H1 (cell line): ENCODE data around the gene RETREG3. TPM values are rescaled to one million over a fixed set of nuclear protein-coding genes. Genes with fewer than 3 reads are reported as not detected.
A peak's percentile ranks its signal among the peaks of the same experiment; 100 is the strongest.

Experiments used
- CTCF ChIA-PET: fragments of 300-600 bp; sonication (Branson Sonifier 250); formaldehyde crosslinking; loops from one replicate; lab custom pipeline; 2021; ENCODE audit not compliant: partially characterized antibody; lab: Charles Lee
- POLR2A ChIA-PET: fragments of 300-600 bp; sonication (Branson Sonifier 250); formaldehyde crosslinking; loops from one replicate; lab custom pipeline; 2021; ENCODE audit warnings: inconsistent platforms; ENCODE audit not compliant: partially characterized antibody; lab: Charles Lee
- DNase-seq, 2 experiments: peaks; one replicate each; pipeline versions ENCODE4 v3.0.0 to v3.0.0-alpha.2; 2010 to 2022; ENCODE audit warnings: low spot score in 2 of 2, low read depth in 1 of 2, mixed read lengths in 1 of 2
- FAIRE-seq: peaks from 2 replicates; lab custom pipeline; 2011; peaks lifted over from hg19 to GRCh38; lab: Jason Lieb, UNC
- H2AFZ ChIP-seq: 2 replicates; pipeline ENCODE4 v1.8.1; 2012; ENCODE audit warnings: low read length, inconsistent platforms
- H2AK5ac ChIP-seq: 2 replicates; pipeline ENCODE4 v1.6.1; 2013; ENCODE audit warnings: low read depth, low read length
- H2BK120ac ChIP-seq: replicated peaks from 2 replicates; pipeline ENCODE3; 2013; ENCODE audit warnings: low read depth, low read length, inconsistent platforms
- H2BK12ac ChIP-seq: 2 replicates; pipeline ENCODE4 v1.6.1; 2013; ENCODE audit warnings: low read depth, low read length
- H2BK15ac ChIP-seq: 2 replicates; pipeline ENCODE4 v1.6.1; 2013; ENCODE audit warnings: low read length
- H2BK20ac ChIP-seq: 2 replicates; pipeline ENCODE4 v1.6.1; 2013; ENCODE audit warnings: low read length
- H2BK5ac ChIP-seq: 2 replicates; pipeline ENCODE4 v1.6.1; 2013; ENCODE audit warnings: low read depth, low read length
- H3K14ac ChIP-seq: 2 replicates; pipeline ENCODE4 v1.6.1; 2013; ENCODE audit warnings: inconsistent platforms; ENCODE audit not compliant: insufficient read length
- H3K18ac ChIP-seq: 2 replicates; pipeline ENCODE4 v1.6.1; 2013; ENCODE audit warnings: low read length; ENCODE audit errors: extremely low read depth
- H3K23ac ChIP-seq: 2 replicates; pipeline ENCODE4 v1.6.1; 2013; ENCODE audit warnings: inconsistent platforms; ENCODE audit not compliant: insufficient read length
- H3K23me2 ChIP-seq: 2 replicates; pipeline ENCODE4 v1.6.1; 2013; ENCODE audit warnings: low read depth, low read length
- H3K27ac ChIP-seq: 2 replicates; pipeline ENCODE4 v1.6.1; 2011; ENCODE audit warnings: low read depth, low read length, inconsistent platforms
- H3K27me3 ChIP-seq, 4 experiments: replicated peaks in 1 of 4; 1 replicate in 1 of 4; 2 replicates in 3 of 4; pipeline versions ENCODE4 v1.6.1 to v1.8.1; 2011 to 2013; ENCODE audit warnings: low read length in 3 of 4, mild to moderate bottlenecking in 3 of 4, inconsistent platforms in 2 of 4, mixed read lengths in 2 of 4, moderate library complexity in 1 of 4; ENCODE audit not compliant: control insufficient read depth in 3 of 4, insufficient read depth in 3 of 4; ENCODE audit errors: extremely low read depth in 1 of 4
- H3K36me3 ChIP-seq, 4 experiments: 2 replicates each; pipeline versions ENCODE4 v1.6.1 to v1.8.1; 2011 to 2013; ENCODE audit warnings: mild to moderate bottlenecking in 4 of 4, low read length in 3 of 4, moderate library complexity in 2 of 4, control low read depth in 1 of 4, inconsistent platforms in 1 of 4; ENCODE audit not compliant: insufficient read depth in 4 of 4, control insufficient read depth in 2 of 4
- H3K4ac ChIP-seq: replicated peaks from 2 replicates; pipeline ENCODE3; 2013; ENCODE audit warnings: low read length, low read depth, mixed read lengths, inconsistent platforms; ENCODE audit not compliant: insufficient read length
- H3K4me1 ChIP-seq, 4 experiments: replicated peaks in 1 of 4; 1 replicate in 1 of 4; 2 replicates in 3 of 4; pipeline versions ENCODE4 v1.6.1 to v1.8.1; 2011 to 2013; ENCODE audit warnings: low read length in 3 of 4, inconsistent platforms in 2 of 4, mixed read lengths in 1 of 4; ENCODE audit not compliant: insufficient read depth in 4 of 4, control insufficient read depth in 3 of 4
- H3K4me2 ChIP-seq, 2 experiments: 2 replicates each; pipeline versions ENCODE4 v1.6.1 to v1.8.1; 2011 to 2013; ENCODE audit warnings: low read depth in 2 of 2, low read length in 2 of 2, control low read depth in 1 of 2, inconsistent platforms in 1 of 2, mild to moderate bottlenecking in 1 of 2; ENCODE audit not compliant: insufficient read depth in 1 of 2
- H3K4me3 ChIP-seq, 4 experiments: fragments of 200-600, 300-600 bp in 1 of 4; sonication (generic), shearing (Covaris generic), sonication (Bioruptor Twin) in 1 of 4; 2 replicates each; pipeline versions ENCODE4 v1.5.1 to v1.8.1; 2011 to 2016; ENCODE audit warnings: low read length in 4 of 4, low read depth in 3 of 4, control low read depth in 2 of 4, inconsistent platforms in 2 of 4, mild to moderate bottlenecking in 2 of 4, mixed read lengths in 1 of 4, moderate library complexity in 1 of 4; ENCODE audit not compliant: insufficient read depth in 2 of 4; ENCODE audit errors: extremely low read depth in 1 of 4
- H3K56ac ChIP-seq: replicated peaks from 2 replicates; pipeline ENCODE3; 2013; ENCODE audit warnings: low read depth, mild to moderate bottlenecking, mixed read lengths, low read length, inconsistent platforms; ENCODE audit not compliant: insufficient read length
- H3K79me1 ChIP-seq: 2 replicates; pipeline ENCODE4 v1.6.1; 2013; ENCODE audit warnings: low read depth, low read length, control low read depth
- H3K79me2 ChIP-seq, 2 experiments: 2 replicates each; pipeline versions ENCODE4 v1.6.1 to v1.8.1; 2012 to 2013; ENCODE audit warnings: low read length in 2 of 2, mild to moderate bottlenecking in 2 of 2, inconsistent platforms in 1 of 2; ENCODE audit not compliant: insufficient read depth in 2 of 2, control insufficient read depth in 1 of 2
- H3K9ac ChIP-seq, 4 experiments: replicated peaks in 1 of 4; 1 replicate in 1 of 4; 2 replicates in 3 of 4; pipeline versions ENCODE4 v1.6.1 to v1.8.1; 2011 to 2013; ENCODE audit warnings: low read depth in 3 of 4, low read length in 3 of 4, control low read depth in 2 of 4, mild to moderate bottlenecking in 2 of 4, moderate library complexity in 2 of 4, inconsistent platforms in 1 of 4; ENCODE audit errors: extremely low read depth in 1 of 4
- H3K9me3 ChIP-seq, 2 experiments: 2 replicates each; pipeline versions ENCODE4 v1.6.1 to v1.8.1; 2012 to 2013; ENCODE audit warnings: mild to moderate bottlenecking in 2 of 2, moderate library complexity in 2 of 2, control low read depth in 1 of 2, inconsistent platforms in 1 of 2, low read depth in 1 of 2, low read length in 1 of 2, mixed read lengths in 1 of 2; ENCODE audit not compliant: insufficient read depth in 2 of 2
- H4K20me1 ChIP-seq, 2 experiments: replicated peaks in 1 of 2; 2 replicates each; pipeline versions ENCODE3 to v1.8.1; 2011 to 2013; ENCODE audit warnings: inconsistent platforms in 2 of 2, low read length in 2 of 2, mild to moderate bottlenecking in 1 of 2; ENCODE audit not compliant: insufficient read depth in 2 of 2, control insufficient read depth in 1 of 2
- H4K5ac ChIP-seq: 2 replicates; pipeline ENCODE4 v1.6.1; 2013; ENCODE audit warnings: low read length, low read depth, mixed read lengths, inconsistent platforms; ENCODE audit not compliant: insufficient read length
- H4K8ac ChIP-seq: 2 replicates; pipeline ENCODE4 v1.8.0; 2013; ENCODE audit warnings: mild to moderate bottlenecking, moderate library complexity, low read length, inconsistent platforms; ENCODE audit not compliant: insufficient read depth; ENCODE audit errors: extremely low read depth
- H4K91ac ChIP-seq: replicated peaks from 2 replicates; pipeline ENCODE3; 2013; ENCODE audit warnings: low read length, mixed read lengths, inconsistent platforms; ENCODE audit not compliant: insufficient read length
- CBX5 ChIP-seq: fragments of 300-800, 300-1000 bp; sonication (generic); IDR thresholded peaks from 2 replicates; pipeline ENCODE4 v1.7.1; 2016; ENCODE audit warnings: antibody characterized with exemption, low read length, low read depth
- HDAC2 ChIP-seq, 2 experiments: fragments of 300-600 bp in 1 of 2; sonication (generic) in 1 of 2; IDR thresholded peaks; 2 replicates each; pipeline ENCODE4 v1.6.1; 2011 to 2012; ENCODE audit warnings: low read depth in 2 of 2, low read length in 2 of 2, mild to moderate bottlenecking in 2 of 2, moderate library complexity in 2 of 2, borderline replicate concordance in 1 of 2, inconsistent platforms in 1 of 2
- KDM4A ChIP-seq: IDR thresholded peaks from one replicate; pipeline ENCODE4 v1.7.1; 2012; ENCODE audit warnings: low read depth, mild to moderate bottlenecking, moderate library complexity, low read length, inconsistent platforms; ENCODE audit not compliant: severe bottlenecking
- KDM5A ChIP-seq: fragments of 200-600 bp; IDR thresholded peaks from 2 replicates; pipeline ENCODE4 v1.7.1; 2012; ENCODE audit warnings: mild to moderate bottlenecking, low read length, inconsistent platforms, mixed read lengths
- MAFK ChIP-seq: IDR thresholded peaks from 2 replicates; pipeline ENCODE4 v1.6.1; 2012; ENCODE audit warnings: low read depth, mild to moderate bottlenecking, improper control_type of control experiment, low read length
- RFX5 ChIP-seq: IDR thresholded peaks from 2 replicates; pipeline ENCODE4 v1.6.1; 2011; ENCODE audit warnings: low read depth, low read length, improper control_type of control experiment, borderline replicate concordance
- SAP30 ChIP-seq: fragments of 300-600 bp; sonication (generic); IDR thresholded peaks from 2 replicates; pipeline ENCODE4 v1.7.1; 2012; ENCODE audit warnings: low read length, moderate library complexity, mild to moderate bottlenecking, inconsistent platforms; ENCODE audit not compliant: insufficient read depth, insufficient replicate concordance
- SIRT6 ChIP-seq: IDR thresholded peaks from one replicate; pipeline ENCODE4 v1.7.1; 2012; ENCODE audit warnings: low read length, inconsistent platforms
- SRF ChIP-seq: IDR thresholded peaks from 2 replicates; pipeline ENCODE4 v1.6.1; 2011; ENCODE audit warnings: mild to moderate bottlenecking, low read depth, low read length, moderate library complexity
- SUZ12 ChIP-seq: fragments of 200-600 bp; sonication (generic); IDR thresholded peaks from 2 replicates; pipeline ENCODE4 v1.6.1; 2012; ENCODE audit warnings: mild to moderate bottlenecking, inconsistent platforms, low read length, moderate library complexity, mixed read lengths
- TAF1 ChIP-seq: IDR thresholded peaks from 2 replicates; pipeline ENCODE4 v1.6.1; 2011; ENCODE audit warnings: mild to moderate bottlenecking, low read depth, low read length
- TBP ChIP-seq: IDR thresholded peaks from 2 replicates; pipeline ENCODE4 v1.6.1; 2011; ENCODE audit warnings: low read depth, low read length, improper control_type of control experiment
- ZNF274 ChIP-seq: IDR thresholded peaks from 2 replicates; pipeline ENCODE4 v1.7.0; 2012; ENCODE audit warnings: low read length, borderline replicate concordance; ENCODE audit errors: extremely low read depth
- WGBS, 2 experiments: shearing (Covaris generic) in 1 of 2; methylation state at CpG; one replicate each; pipeline versions ENCODE4 v1.1.6 to v1.1.7; 2013 to 2015; ENCODE audit warnings: low lambda C conversion rate in 2 of 2, mixed read lengths in 2 of 2, inconsistent platforms in 1 of 2, low coverage in 1 of 2, missing lambda C conversion rate in 1 of 2; ENCODE audit not compliant: insufficient replicate concordance in 2 of 2, insufficient coverage in 1 of 2, insufficient read length in 1 of 2; ENCODE audit errors: extremely low coverage in 1 of 2, missing lambda C conversion rate in 1 of 2; 5-methylcytosine and 5-hydroxymethylcytosine counted together
- polyA plus RNA-seq, 7 experiments: library from polyadenylated mRNA; depleted of rRNA in 3 of 7; stranded (reverse) in 5 of 7; unstranded in 2 of 7; fragments of >200 nt in 5 of 7; fragments of 200-250 nt in 2 of 7; gene quantifications; 1 replicate in 5 of 7; 2 replicates in 1 of 7; 4 replicates in 1 of 7; pipeline versions ENCODE4 v1.2.1 to v1.2.3, GENCODE V29; 2011 to 2013; ENCODE audit warnings: missing spikeins in 2 of 7, mixed read lengths in 2 of 7
- total RNA-seq: library from RNA; stranded (reverse); fragmentation: NEBNext Ultra II Directional; extraction: Animal tissue kit (Norgen Biotek cat#: 25700); gene quantifications from 2 replicates; pipeline ENCODE4 v1.2.1, GENCODE V29; 2021

Gene RETREG3
- total and polyA plus RNA-seq, 2 of the 8 experiments (the other 6 are each of a cell fraction or from before 2014, with no cell fraction given), result 23.7 to 42.6 TPM

DNA sequence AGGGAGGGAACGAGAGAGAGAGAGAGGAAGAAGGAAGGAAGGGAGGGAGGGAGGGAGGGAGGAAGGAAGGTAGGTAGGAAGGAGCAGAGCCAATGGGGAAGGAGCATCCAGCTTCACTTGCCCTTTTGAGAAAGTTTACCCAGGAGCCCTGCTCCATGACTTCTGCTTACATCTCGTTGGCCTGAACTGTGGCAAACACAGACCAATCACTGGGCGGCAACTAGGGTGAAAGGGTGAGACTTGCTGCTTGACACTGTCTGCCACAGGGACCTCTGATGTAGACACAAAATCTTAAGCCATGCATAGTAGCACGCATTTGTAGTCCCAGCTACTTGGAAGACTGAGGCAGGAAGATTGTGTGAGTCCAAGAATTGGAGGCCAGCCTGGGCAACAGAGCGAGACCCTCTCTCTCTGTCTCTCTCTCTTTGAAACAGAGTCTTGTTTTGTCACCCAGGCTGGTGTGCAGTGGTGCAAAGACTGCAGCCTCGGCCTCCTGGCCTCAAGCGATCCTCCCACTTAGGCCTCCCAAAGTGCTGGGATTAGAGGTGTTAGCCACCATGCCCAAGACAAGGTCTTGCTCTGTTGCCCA lies 30.4 kb upstream of the RETREG3 start:
- Histone ChIP-seq H4K91ac (no peak overlapping the region), H4K5ac (no peak overlapping the region), H3K79me2 (no peaks in the 10 kb centered on the region), H3K4me1 (peaks cover 0 to 2% (median 0%) of the 10 kb centered on the region in 4 experiments; a peak in 1 of 7 replicates), H3K14ac (no peak overlapping the region), H4K20me1 (no peaks in the 10 kb centered on the region), H3K23ac (no peak overlapping the region), H3K27me3 (no peaks in the 10 kb centered on the region), H3K9ac (no peak overlapping the region), H3K9me3 (no peaks in the 10 kb centered on the region), H2BK20ac (no peak overlapping the region), H4K8ac (no peak overlapping the region), H3K79me1 (no peaks in the 10 kb centered on the region), H3K4me2 (no peak overlapping the region), H3K4me3 (no peak overlapping the region), H3K4ac (no peak overlapping the region), H2BK120ac (no peak overlapping the region), H2BK12ac (no peak overlapping the region), H2BK15ac (no peak overlapping the region), H3K27ac (no peak overlapping the region), H3K18ac (no peak overlapping the region), H2BK5ac (no peak overlapping the region), H3K23me2 (no peaks in the 10 kb centered on the region), H2AFZ (peak overlapping the region; percentile 76; the same call in 1 of the 2 replicates), H2AK5ac (no peak overlapping the region), H3K36me3 (no peaks in the 10 kb centered on the region), H3K56ac (no peak overlapping the region)
- 96% methylated on average over 5 of the region's 7 CpGs; no CpG with 5 or more reads in 1 of the 2 experiments for WGBS, 2 experiments
- ChIA-PET CTCF (interaction anchor here (1.2 to 1.6 kb wide), 3 partner anchors 16 to 41 kb away, joined by 3 to 5 read pairs (median 3); no protein-coding TSS in a partner anchor), POLR2A (interaction anchor here (0.6 to 1.0 kb wide), 3 partner anchors 9 to 730 kb away, joined by 3 to 7 read pairs (median 3); no protein-coding TSS in a partner anchor)
- FAIRE-seq, result no peak
- no peak for DNase-seq
- no peak for TF ChIP-seq SAP30
- TF ChIP-seq SRF, result no peak
- TF ChIP-seq SUZ12, result no peak
- TF ChIP-seq SIRT6, result no peak
- no peak for TF ChIP-seq MAFK
- TF ChIP-seq HDAC2 (IDR thresholded peaks at IDR 0.05; ENCODE audit: borderline replicate concordance in 1 of 2, low read depth in 2 of 2, low read length in 2 of 2), result no peak
- TF ChIP-seq KDM5A, result no peak
- TF ChIP-seq TBP, result no peak
- no peak for TF ChIP-seq TAF1
- no peak for TF ChIP-seq RFX5
- TF ChIP-seq KDM4A, result no peak
- no peak for TF ChIP-seq CBX5
- TF ChIP-seq ZNF274, result no peak
